ENCODE results near the gene ZNF839. TPM values are rescaled to one million over a fixed set of nuclear protein-coding genes. Genes with fewer than 3 reads are reported as not detected.
A peak's percentile ranks its signal among the peaks of the same experiment; 100 is the strongest.

The ZNF839 gene
- 5.7 and 6.4 TPM in 2 replicates for total RNA-seq (2012; rRNA removed)
- 9.8 and 10.7 TPM in 2 replicates for polyA plus RNA-seq (2012; rRNA removed)
- 4.8 and 5.5 TPM in 2 replicates for polyA plus RNA-seq (2012; cell fraction: cytosol; rRNA removed)
- polyA plus RNA-seq (2012; cell fraction: nucleus; rRNA removed; ENCODE audit: low replicate concordance): 42.8 and 49.8 TPM in 2 replicates
- Bru-seq, nascent RNA: percentile 65 among the genes with signal in this experiment
- percentile 74 among the genes with signal in this experiment for BruChase-seq, experiment 1, labeled RNA remaining after a 6-hour chase
- BruChase-seq, experiment 2, labeled RNA remaining after a 2-hour chase: percentile 71 among the genes with signal in this experiment
- long read RNA-seq, partial matches to known transcripts: 2 of 8 reads
- long read RNA-seq, other reads (novel, unspliced or antisense): 3 of 8 reads

DNA sequence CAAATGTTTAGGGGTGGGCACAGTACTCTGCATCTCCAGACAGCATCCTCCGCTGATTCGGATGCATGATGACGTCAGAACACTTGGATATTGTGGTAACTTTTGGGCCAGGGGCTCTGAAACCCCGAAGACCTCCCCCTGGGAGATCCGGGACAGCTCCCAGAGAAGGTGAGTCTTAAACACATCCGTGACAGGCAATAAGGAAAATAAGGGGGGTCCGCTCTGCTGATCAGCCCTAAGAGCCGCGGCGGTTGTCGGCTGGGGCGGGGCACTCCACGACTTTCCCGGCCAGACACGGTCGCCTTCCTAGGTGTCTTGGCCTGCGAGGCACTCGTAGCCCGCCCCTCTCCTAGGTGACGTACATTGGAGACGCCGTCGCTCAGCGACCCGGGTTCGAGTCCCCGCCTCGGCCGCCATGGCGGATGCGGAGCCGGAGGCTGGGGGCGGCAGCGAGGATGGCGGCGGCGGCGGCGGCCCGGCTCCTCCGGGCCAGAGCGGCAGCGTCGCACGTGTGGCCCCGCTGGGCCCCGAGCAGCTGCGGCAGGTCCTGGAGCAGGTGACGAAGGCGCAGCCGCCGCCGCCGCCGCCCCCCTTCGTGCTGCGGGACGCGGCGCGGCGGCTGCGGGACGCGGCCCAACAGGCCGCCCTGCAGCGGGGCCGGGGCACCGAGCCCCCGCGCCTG is at the start of gene ZNF839:
TSS of gene ZNF839 (plus strand) at position 396 of the 682 bp plus-strand sequence. CDS start at position 416, 20 bp downstream.
- dilution Hi-C loops (cut with HindIII; ENCODE audit: low sequenced_read_pairs, unreplicated experiment): no loop called here
- DNase-seq (peak; percentile 86), ATAC-seq (ENCODE audit: low read depth) (peak; percentile 81)
- BruUV-seq (replicated peaks): no TSS peak
- peak within 1 kb of the TSS; percentile 86 for H3K56ac ChIP-seq (ENCODE audit: extremely low read depth, insufficient read depth, low read length)
- peak within 1 kb of the TSS; percentile 78 for H3K4me3 ChIP-seq (ENCODE audit: insufficient read depth, low read depth, low read length)
- peaks cover 14 to 34% of the 10 kb centered on the region in 2 experiments for H3K79me1 ChIP-seq (ENCODE audit: low read depth in 1 of 2, low read length in 2 of 2)
- peak within 1 kb of the TSS; percentile 98 for H3K4ac ChIP-seq (ENCODE audit: low read depth, low read length)
- peak within 1 kb of the TSS; percentile 96 for H2AK9ac ChIP-seq (replicated peaks; ENCODE audit: low read depth, low read length, poor library complexity)
- in situ Hi-C loops (cut with MboI; ENCODE audit: low sequenced_read_pairs): loop anchor here (10.0 to 25.0 kb wide), 4 partner anchors 175 to 557 kb away; partner anchors contain the start of genes DYNC1H1, HSP90AA1 and PPP2R5C
- H3K4me1 ChIP-seq (ENCODE audit: control insufficient read depth, insufficient read depth, low read length): peaks cover 15% of the 10 kb centered on the region
- peak within 1 kb of the TSS; percentile 98 for H3K14ac ChIP-seq (replicated peaks; ENCODE audit: low read depth, low read length)
- H2BK15ac ChIP-seq (ENCODE audit: low read depth, low read length): peak within 1 kb of the TSS; percentile 75; the same call in 2 of the 3 replicates
- 0% methylated on average over 40 of the region's 71 CpGs; no CpG with 5 or more reads in 1 of the 2 experiments for WGBS, 2 experiments (ENCODE audit: extremely low coverage in 2 of 2, insufficient read length in 1 of 2)
- peak within 1 kb of the TSS; percentile 64 for H2BK20ac ChIP-seq (ENCODE audit: low read depth, low read length)
- peak within 1 kb of the TSS; percentile 90 for H4K91ac ChIP-seq (ENCODE audit: insufficient read depth, low read depth, low read length)
- H3K9me1 ChIP-seq (ENCODE audit: insufficient read depth, low read length): peaks cover 20% of the 10 kb centered on the region
- ChIA-PET CTCF (interaction anchor here (0.6 kb wide), 1 partner anchor 67 kb away, joined by 3 read pairs; no protein-coding TSS in a partner anchor), POLR2A (ENCODE audit: unreplicated experiment) (no interaction called here)
- H4K5ac ChIP-seq (ENCODE audit: low read depth, low read length): peak within 1 kb of the TSS; percentile 98
- no peaks in the 10 kb centered on the region for H3K9me3 ChIP-seq (ENCODE audit: control insufficient read depth, insufficient read depth, low read length)
- H3K18ac ChIP-seq (ENCODE audit: low read depth, low read length): peak within 1 kb of the TSS; percentile 92
- H3K23ac ChIP-seq (ENCODE audit: low read depth, low read length): peak within 1 kb of the TSS; percentile 97
- no peak for TF ChIP-seq CEBPB (IDR thresholded peaks at IDR 0.05; ENCODE audit: low read depth, low read length)
- TF ChIP-seq BHLHE40 (IDR thresholded peaks at IDR 0.05; ENCODE audit: low read depth, low read length): no peak
- TF ChIP-seq RCOR1 (IDR thresholded peaks at IDR 0.05; ENCODE audit: insufficient replicate concordance, low read length): peak; percentile 31
- TF ChIP-seq CHD1 (IDR thresholded peaks at IDR 0.05; ENCODE audit: low read depth, low read length): no peak
- TF ChIP-seq MAZ (IDR thresholded peaks at IDR 0.05; ENCODE audit: borderline replicate concordance, low read depth, low read length): peak; percentile 93
- TF ChIP-seq MAFK (IDR thresholded peaks at IDR 0.05; ENCODE audit: low read depth, low read length): no peak
- TF ChIP-seq MXI1 (IDR thresholded peaks at IDR 0.05; ENCODE audit: borderline replicate concordance, low read depth, low read length): peak; percentile 37; the same call in 1 of the 2 replicates
- H4K20me1 ChIP-seq (ENCODE audit: insufficient read depth, low read length): no peaks in the 10 kb centered on the region
- no peaks in the 10 kb centered on the region for H3K27me3 ChIP-seq (ENCODE audit: control insufficient read depth, insufficient read depth, low read length)
- H4K8ac ChIP-seq (ENCODE audit: low read depth in 2 of 2, low read length in 2 of 2): peak within 1 kb of the TSS; percentile 97 to 100
- no peaks in the 10 kb centered on the region for H3K36me3 ChIP-seq (ENCODE audit: control insufficient read depth, insufficient read depth, low read length)
- H3K9ac ChIP-seq (ENCODE audit: low read depth, low read length): peak within 1 kb of the TSS; percentile 94
- H3K4me2 ChIP-seq (ENCODE audit: low read depth, low read length): peak within 1 kb of the TSS; percentile 95
- H3K27ac ChIP-seq (ENCODE audit: insufficient read depth, low read length): peak within 1 kb of the TSS; percentile 82
- peak within 1 kb of the TSS; percentile 96 for H2AFZ ChIP-seq (replicated peaks; ENCODE audit: low read length, poor library complexity)
- peak within 1 kb of the TSS; percentile 91 for H2AK5ac ChIP-seq (ENCODE audit: low read depth, low read length)
- intact Hi-C loops (cut with micrococcal nuclease): no loop called here
- peak within 1 kb of the TSS; percentile 72 for H2BK5ac ChIP-seq (ENCODE audit: low read depth, low read length, poor library complexity, severe bottlenecking)
- H2BK120ac ChIP-seq (ENCODE audit: low read depth, low read length): peak within 1 kb of the TSS; percentile 81

Measured in IMR-90 (cell line).